Lower lobe of right lung (tissue), 2 donors: ENCODE measurements around the gene CHAC1. TPM values are rescaled to one million over a fixed set of nuclear protein-coding genes. Genes with fewer than 3 reads are reported as not detected.

Experiments
- ATAC-seq, 2 donors: fragments of 200-7000 bp; cut with Tn5 transposase; one replicate each; pipeline ENCODE4 v1.9.1; 2020 to 2022; ENCODE audit warnings: mild to moderate bottlenecking in 2 of 2, moderate library complexity in 2 of 2
- DNase-seq: peaks from one replicate; pipeline ENCODE4 v3.0.0-alpha.2; 2020
- H3K27ac ChIP-seq: fragments of 200-600 bp; one replicate; pipeline ENCODE4 v1.8.0; 2022
- H3K27me3 ChIP-seq: fragments of 200-600 bp; one replicate; pipeline ENCODE4 v1.8.0; 2022; ENCODE audit warnings: low read depth
- H3K36me3 ChIP-seq: fragments of 200-600 bp; one replicate; pipeline ENCODE4 v1.8.0; 2022; ENCODE audit warnings: mild to moderate bottlenecking
- H3K4me1 ChIP-seq: fragments of 200-600 bp; one replicate; pipeline ENCODE4 v1.8.0; 2022
- H3K4me3 ChIP-seq: fragments of 200-600 bp; one replicate; pipeline ENCODE4 v1.8.0; 2022; ENCODE audit warnings: mild to moderate bottlenecking
- H3K9me3 ChIP-seq: fragments of 200-600 bp; one replicate; pipeline ENCODE4 v1.8.0; 2022
- CTCF ChIP-seq: fragments of 200-600 bp; IDR thresholded peaks from one replicate; pipeline ENCODE4 v1.8.0; 2022; ENCODE audit warnings: antibody characterized with exemption, mild to moderate bottlenecking
- intact Hi-C: fragments of 100-400 bp; cut with DNase I; formaldehyde crosslinking; loops from one replicate; pipeline ENCODE4 v1.11.0; 2022
- total RNA-seq: library from RNA; stranded (reverse); fragmentation: NEBNext Ultra II Directional; extraction: Animal tissue kit (Norgen Biotek cat#: 25700); gene quantifications from one replicate; pipeline ENCODE4 v1.2.1, GENCODE V29; 2021
- donor health status: DM: no; HTN: yes; CAD: no; lungs with severe emphysema.

CHAC1 gene
- total RNA-seq, 1 donor from 2014 or later = 1.8 TPM

- no peaks in the 10 kb centered on the region for H3K36me3 ChIP-seq
- H3K27ac ChIP-seq = no peak overlapping the region
- ATAC-seq = no peak
- H3K9me3 ChIP-seq = no peaks in the 10 kb centered on the region
- TF ChIP-seq CTCF = no peak
- no peaks in the 10 kb centered on the region for H3K27me3 ChIP-seq
- DNase-seq = no peak
- intact Hi-C loops = no loop called here
- H3K4me3 ChIP-seq = no peak overlapping the region
- peaks cover 20% of the 10 kb centered on the region for H3K4me1 ChIP-seq
Measured at GRCh38 chr15:40963201-40963600, 9.9 kb downstream of the CHAC1 start.

- no peak for ATAC-seq
- DNase-seq = no peak
- intact Hi-C loops = no loop called here
- Histone ChIP-seq H3K4me3 (no peak overlapping the region), H3K4me1 (peaks cover 20% of the 10 kb centered on the region), H3K36me3 (no peaks in the 10 kb centered on the region), H3K9me3 (no peaks in the 10 kb centered on the region), H3K27ac (no peak overlapping the region), H3K27me3 (no peaks in the 10 kb centered on the region)
- TF ChIP-seq CTCF = no peak
Measured at GRCh38 chr15:40964006-40964405, 10.7 kb downstream of the CHAC1 start.

GRCh38 chr15:40964634-40965033 is 11.4 kb downstream of the CHAC1 start:
- Histone ChIP-seq H3K4me3 (no peak overlapping the region), H3K36me3 (no peaks in the 10 kb centered on the region), H3K4me1 (peaks cover 20% of the 10 kb centered on the region), H3K27me3 (no peaks in the 10 kb centered on the region), H3K9me3 (no peaks in the 10 kb centered on the region), H3K27ac (no peak overlapping the region)
- TF ChIP-seq CTCF = no peak
- DNase-seq = no peak
- ATAC-seq = no peak
- intact Hi-C loops = no loop called here

- TF ChIP-seq CTCF = no peak
- no peak overlapping the region for H3K27ac ChIP-seq
- H3K27me3 ChIP-seq = no peaks in the 10 kb centered on the region
- no peaks in the 10 kb centered on the region for H3K36me3 ChIP-seq
- DNase-seq = no peak
- H3K4me3 ChIP-seq = no peak overlapping the region
- intact Hi-C loops = no loop called here
- no peak for ATAC-seq
- no peaks in the 10 kb centered on the region for H3K9me3 ChIP-seq
- H3K4me1 ChIP-seq = peaks cover 9% of the 10 kb centered on the region
Measured at GRCh38 chr15:40968290-40969085, 15.2 kb downstream of the CHAC1 start.

- DNase-seq (no peak), ATAC-seq (no peak)
- Histone ChIP-seq H3K27me3 (no peaks in the 10 kb centered on the region), H3K36me3 (no peaks in the 10 kb centered on the region), H3K27ac (no peak overlapping the region), H3K4me3 (no peak overlapping the region), H3K4me1 (peaks cover 9% of the 10 kb centered on the region), H3K9me3 (no peaks in the 10 kb centered on the region)
- intact Hi-C loops = no loop called here
- no peak for TF ChIP-seq CTCF
Measured at GRCh38 chr15:40969363-40969762, 16.1 kb downstream of the CHAC1 start.
